Central memory CD8-positive, alpha-beta T cell (primary cell): Measurements from ENCODE around the gene ANKRD39.

ENCODE experiments used
- ATAC-seq: fragments of 150-1000 bp; cut with Tn5 transposase; replicated peaks from 2 replicates; pipeline ENCODE4 v1.10.0; 2022; ENCODE audit warnings: mild to moderate bottlenecking, moderate FRiP score, moderate number of reproducible peaks; ENCODE audit not compliant: poor library complexity, severe bottlenecking; ENCODE audit errors: extremely low read depth
- DNase-seq, 2 donors: peaks; one replicate each; pipeline ENCODE4 v3.0.0; 2021; ENCODE audit warnings: low spot score in 2 of 2
- H3K27ac Mint-ChIP-seq: one replicate; pipeline ENCODE4 v1.8.0; 2022; ENCODE audit warnings: low read depth, mild to moderate bottlenecking, moderate library complexity, mixed read lengths
- H3K27me3 Mint-ChIP-seq: one replicate; pipeline ENCODE4 v1.8.0; 2022; ENCODE audit warnings: mixed read lengths
- H3K36me3 Mint-ChIP-seq: one replicate; pipeline ENCODE4 v1.8.0; 2022; ENCODE audit warnings: mild to moderate bottlenecking, moderate library complexity, mixed read lengths; ENCODE audit not compliant: insufficient read depth
- H3K4me1 Mint-ChIP-seq: one replicate; pipeline ENCODE4 v1.8.0; 2022; ENCODE audit warnings: mixed read lengths
- H3K4me3 Mint-ChIP-seq: one replicate; pipeline ENCODE4 v1.8.0; 2022; ENCODE audit warnings: mild to moderate bottlenecking, moderate library complexity, mixed read lengths
- H3K9me3 Mint-ChIP-seq: one replicate; pipeline ENCODE4 v1.8.0; 2022; ENCODE audit warnings: mixed read lengths

ANKRD39 gene

DNA sequence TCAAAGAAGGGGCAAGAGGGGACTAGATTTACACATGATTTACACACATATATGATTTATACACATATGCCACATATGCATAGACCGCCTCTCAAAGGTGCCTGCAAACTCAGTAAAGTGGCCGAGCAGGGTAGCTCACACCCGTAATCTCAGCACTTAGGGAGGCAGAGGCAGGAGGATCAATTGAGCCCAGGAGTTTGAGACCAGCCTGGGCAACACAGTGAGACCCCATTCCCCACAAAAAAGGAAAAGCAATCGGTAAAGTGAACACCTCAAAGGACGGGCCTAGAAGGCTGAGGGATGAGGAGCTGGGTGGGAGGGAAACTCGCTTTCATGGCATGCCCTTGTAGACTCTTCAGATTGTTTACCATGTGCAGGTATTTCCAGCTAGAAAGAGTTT lies 5.1 kb downstream of the ANKRD39 start:
- no peaks in the 10 kb centered on the region for H3K27me3 Mint-ChIP-seq
- H3K36me3 Mint-ChIP-seq, result peaks cover 46% of the 10 kb centered on the region
- no peak overlapping the region for H3K27ac Mint-ChIP-seq
- ATAC-seq (no peak), DNase-seq (no peak)
- H3K4me3 Mint-ChIP-seq, result no peak overlapping the region
- H3K9me3 Mint-ChIP-seq, result no peaks in the 10 kb centered on the region
- peaks cover 25% of the 10 kb centered on the region for H3K4me1 Mint-ChIP-seq

GRCh38 chr2:96848264-96848663 lies 9.6 kb downstream of the ANKRD39 start:
- H3K36me3 Mint-ChIP-seq, result peaks cover 49% of the 10 kb centered on the region

GRCh38 chr2:96847586-96847985 lies 10.2 kb downstream of the ANKRD39 start:
- DNase-seq (no peak), ATAC-seq (no peak)
- H3K9me3 Mint-ChIP-seq, result no peaks in the 10 kb centered on the region
- peaks cover 9% of the 10 kb centered on the region for H3K4me1 Mint-ChIP-seq
- H3K36me3 Mint-ChIP-seq, result peaks cover 44% of the 10 kb centered on the region
- no peaks in the 10 kb centered on the region for H3K27me3 Mint-ChIP-seq
- H3K27ac Mint-ChIP-seq, result no peak overlapping the region
- H3K4me3 Mint-ChIP-seq, result no peak overlapping the region

More at GRCh38 chr2:96848264-96848663, 9.6 kb downstream of the ANKRD39 start:
- DNase-seq (no peak), ATAC-seq (no peak)
- Mint-ChIP-seq H3K4me3 (no peak overlapping the region), H3K9me3 (no peaks in the 10 kb centered on the region), H3K27ac (no peak overlapping the region), H3K4me1 (peaks cover 7% of the 10 kb centered on the region), H3K27me3 (no peaks in the 10 kb centered on the region)

GRCh38 chr2:96846825-96847224 lies 11.0 kb downstream of the ANKRD39 start:
- H3K27ac Mint-ChIP-seq, result no peak overlapping the region
- peaks cover 9% of the 10 kb centered on the region for H3K4me1 Mint-ChIP-seq
- H3K27me3 Mint-ChIP-seq, result no peaks in the 10 kb centered on the region
- no peak overlapping the region for H3K4me3 Mint-ChIP-seq
- peaks cover 39% of the 10 kb centered on the region for H3K36me3 Mint-ChIP-seq
- H3K9me3 Mint-ChIP-seq, result no peaks in the 10 kb centered on the region
- DNase-seq, result no peak
- no peak for ATAC-seq

GRCh38 chr2:96844405-96844808 lies 13.4 kb downstream of the ANKRD39 start:
- Mint-ChIP-seq H3K4me3 (no peak overlapping the region), H3K27me3 (no peaks in the 10 kb centered on the region), H3K36me3 (peaks cover 21% of the 10 kb centered on the region), H3K27ac (no peak overlapping the region), H3K9me3 (no peaks in the 10 kb centered on the region), H3K4me1 (peaks cover 20% of the 10 kb centered on the region)
- ATAC-seq (no peak), DNase-seq (no peak)

DNA sequence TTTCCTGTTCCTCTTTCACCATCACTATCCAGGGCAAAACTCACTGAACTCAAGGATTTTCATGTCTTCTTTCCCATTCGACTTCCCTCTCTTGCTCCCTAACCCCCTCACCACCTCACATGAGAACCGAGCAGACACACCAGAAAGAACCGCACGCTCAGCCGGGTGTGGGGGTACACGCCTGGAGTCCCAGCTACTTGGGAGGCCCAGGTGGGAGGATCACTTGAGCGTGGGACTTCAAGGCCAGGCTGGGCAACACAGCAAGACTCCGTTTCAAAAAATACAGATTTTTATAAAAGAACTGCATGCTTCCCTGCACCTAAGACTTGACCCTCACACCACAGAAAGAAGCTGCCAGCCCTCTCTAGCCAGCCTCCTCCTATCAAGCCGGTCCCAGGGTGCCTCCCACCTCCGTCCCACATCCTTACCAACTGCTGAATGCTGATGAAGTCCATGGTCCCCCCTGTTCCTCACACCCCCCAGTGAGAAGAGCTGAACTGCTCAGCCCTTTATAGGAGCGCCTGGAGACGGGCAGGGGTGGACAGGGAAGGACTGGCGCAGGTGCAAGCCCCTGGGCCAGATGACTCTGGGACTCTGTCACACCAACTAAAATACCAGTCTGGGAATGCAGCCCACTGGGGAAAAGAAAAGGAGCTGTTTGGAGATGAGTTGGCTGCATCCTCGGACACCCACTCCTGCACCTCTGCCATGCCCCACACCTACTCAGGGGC lies 14.1 kb downstream of the ANKRD39 start, which contains the start of gene ANKRD23:
Gene ANKRD23 (minus strand): TSS at position 484 of the 731 bp plus-strand sequence. CDS start 29 bp downstream, at position 455.
- no peak for DNase-seq
- H3K4me1 Mint-ChIP-seq, result peaks cover 24% of the 10 kb centered on the region
- H3K36me3 Mint-ChIP-seq, result peaks cover 24% of the 10 kb centered on the region
- no peak for ATAC-seq
- no peak within 1 kb of the TSS for H3K27ac Mint-ChIP-seq
- no peaks in the 10 kb centered on the region for H3K9me3 Mint-ChIP-seq
- H3K4me3 Mint-ChIP-seq, result no peak within 1 kb of the TSS
- no peaks in the 10 kb centered on the region for H3K27me3 Mint-ChIP-seq

GRCh38 chr2:96842600-96842999 lies 15.2 kb downstream of the ANKRD39 start:
- Mint-ChIP-seq H3K4me3 (no peak overlapping the region), H3K27ac (peak overlapping the region; percentile 73)

GRCh38 chr2:96841701-96842495 lies 15.9 kb downstream of the ANKRD39 start:
- H3K4me3 Mint-ChIP-seq, result no peak overlapping the region
- no peak for DNase-seq
- no peak for ATAC-seq
- H3K27me3 Mint-ChIP-seq, result no peaks in the 10 kb centered on the region
- H3K9me3 Mint-ChIP-seq, result no peaks in the 10 kb centered on the region
- peak overlapping the region; percentile 73 for H3K27ac Mint-ChIP-seq
- H3K4me1 Mint-ChIP-seq, result peaks cover 24% of the 10 kb centered on the region
- H3K36me3 Mint-ChIP-seq, result peaks cover 14% of the 10 kb centered on the region

More at GRCh38 chr2:96842600-96842999, 15.2 kb downstream of the ANKRD39 start:
- ATAC-seq, result no peak
- Mint-ChIP-seq H3K9me3 (no peaks in the 10 kb centered on the region), H3K27me3 (no peaks in the 10 kb centered on the region), H3K36me3 (peaks cover 20% of the 10 kb centered on the region), H3K4me1 (peaks cover 24% of the 10 kb centered on the region)
- no peak for DNase-seq

DNA sequence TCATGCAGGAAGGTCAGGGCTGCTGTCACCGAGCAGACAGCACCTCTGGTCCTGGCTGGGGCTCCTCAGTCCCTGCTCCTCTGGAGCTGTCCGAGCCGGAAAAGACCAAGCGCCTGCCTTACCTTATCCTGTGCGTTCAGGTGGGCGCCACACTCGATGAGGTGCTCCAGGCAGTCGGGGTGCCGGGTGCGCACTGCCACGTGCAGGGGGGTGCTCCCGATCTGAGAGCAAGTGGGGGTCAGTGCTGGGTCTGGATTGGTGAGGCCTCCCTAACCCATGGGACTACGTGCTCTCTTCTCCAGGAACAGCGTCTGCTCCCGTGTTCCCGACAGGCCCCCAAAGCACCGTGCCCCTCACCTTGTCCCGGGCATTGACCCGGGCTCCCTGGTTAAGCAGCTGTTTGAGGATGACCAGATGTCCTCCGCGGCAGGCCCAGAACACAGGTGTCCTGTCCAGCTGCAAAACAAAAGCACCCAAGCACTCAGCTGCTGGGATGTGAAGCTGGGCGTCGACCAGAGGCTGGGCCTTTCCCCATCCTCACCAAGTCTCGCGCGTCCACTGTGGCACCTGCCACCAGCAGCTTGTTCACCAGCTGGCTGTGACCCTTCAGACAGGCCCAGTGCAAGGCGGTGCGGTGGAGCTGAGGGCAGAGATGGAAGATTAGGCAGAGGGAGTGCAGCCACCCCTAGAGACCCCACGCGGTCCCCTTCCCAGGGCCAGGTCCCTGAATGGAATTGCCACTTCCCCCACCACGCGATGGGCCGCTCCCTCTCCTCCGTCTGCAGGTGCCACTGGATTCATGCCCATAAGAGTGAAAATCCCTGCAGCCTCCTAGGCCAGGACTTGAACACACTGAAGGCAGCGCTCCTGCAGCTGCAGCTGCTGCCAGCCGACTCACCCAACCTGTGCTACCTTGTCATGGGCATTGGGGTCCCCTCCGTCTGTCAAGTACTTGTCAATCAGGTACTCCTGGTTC lies 17.7 kb downstream of the ANKRD39 start:
- H3K4me3 Mint-ChIP-seq, result peak overlapping the region; percentile 69
- H3K9me3 Mint-ChIP-seq, result no peaks in the 10 kb centered on the region
- ATAC-seq, result no peak
- no peak overlapping the region for H3K27ac Mint-ChIP-seq
- H3K4me1 Mint-ChIP-seq, result peaks cover 24% of the 10 kb centered on the region
- no peak for DNase-seq
- peaks cover 15% of the 10 kb centered on the region for H3K36me3 Mint-ChIP-seq
- H3K27me3 Mint-ChIP-seq, result no peaks in the 10 kb centered on the region

- H3K36me3 Mint-ChIP-seq, result peaks cover 18% of the 10 kb centered on the region
- no peaks in the 10 kb centered on the region for H3K9me3 Mint-ChIP-seq
- peak overlapping the region; percentile 78 for H3K27ac Mint-ChIP-seq
- H3K4me1 Mint-ChIP-seq, result peaks cover 24% of the 10 kb centered on the region
- H3K4me3 Mint-ChIP-seq, result peak overlapping the region; percentile 69
- no peaks in the 10 kb centered on the region for H3K27me3 Mint-ChIP-seq
- ATAC-seq (peak; percentile 99), DNase-seq (peak; percentile 75 to 80)
Observed at GRCh38 chr2:96839293-96839874, 18.4 kb downstream of the ANKRD39 start.

DNA sequence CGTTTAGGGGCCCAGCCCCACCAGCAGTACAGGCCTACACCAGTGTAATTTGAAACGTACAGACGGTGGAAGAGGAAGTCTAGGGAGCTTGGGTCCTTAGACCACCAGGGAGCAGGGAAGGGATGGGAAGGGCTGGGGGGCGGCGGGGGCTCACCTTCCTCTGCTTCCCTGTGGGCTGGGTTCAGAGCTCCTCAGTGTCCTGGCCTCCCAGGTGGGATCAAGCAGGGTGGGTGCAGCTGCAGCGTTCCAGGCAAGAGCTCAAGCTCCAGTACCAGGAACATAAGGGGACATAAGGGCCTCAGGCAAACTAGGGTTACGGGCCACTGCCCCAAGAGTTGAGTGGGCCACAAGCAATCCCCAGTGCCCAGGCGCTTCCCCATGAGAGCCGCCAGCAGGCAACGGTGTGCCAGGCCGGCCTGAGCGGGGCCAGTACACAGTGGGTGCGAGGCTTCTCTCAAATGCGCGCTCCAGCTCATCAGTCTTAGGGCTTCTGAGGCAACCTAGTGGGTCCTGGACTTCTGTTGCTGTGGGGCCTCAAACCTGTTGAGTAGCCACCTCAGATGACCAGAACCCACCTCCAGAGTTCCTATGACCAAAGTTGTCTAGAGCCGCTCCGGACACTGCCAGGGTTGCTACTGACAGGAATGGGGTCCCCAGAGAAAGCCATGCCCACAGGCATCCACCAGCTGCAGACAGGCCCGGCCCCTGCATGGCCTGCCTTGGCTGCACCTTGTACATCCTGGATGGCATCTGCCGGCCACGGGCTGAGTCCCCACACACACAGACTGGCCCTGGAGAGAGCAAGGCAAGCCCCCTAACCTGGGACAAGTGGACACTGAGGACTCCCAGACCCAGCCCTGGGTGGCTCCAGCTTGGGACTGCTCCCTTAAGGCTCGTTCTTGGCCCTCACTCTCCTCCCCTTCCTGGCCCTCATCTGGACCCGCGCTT lies 19.2 kb downstream of the ANKRD39 start:
- no peak for ATAC-seq
- no peak for DNase-seq
- Mint-ChIP-seq H3K36me3 (peaks cover 24% of the 10 kb centered on the region), H3K4me3 (peak overlapping the region; percentile 69), H3K4me1 (peaks cover 21% of the 10 kb centered on the region), H3K27ac (peak overlapping the region; percentile 78), H3K9me3 (no peaks in the 10 kb centered on the region), H3K27me3 (no peaks in the 10 kb centered on the region)
